Ovary (tissue), 3 donors: ENCODE data around the gene MITF.

ENCODE experiments used
- CTCF ChIP-seq, 3 donors: fragments of 450-650 bp in 2 of 3; fragments of 200-600 bp in 1 of 3; IDR thresholded peaks; one replicate each; pipeline versions ENCODE4 v1.5.1 to v1.8.0; 2016 to 2022; ENCODE audit warnings: antibody characterized with exemption in 3 of 3, mild to moderate bottlenecking in 1 of 3
- EP300 ChIP-seq: sonication (generic); formaldehyde crosslinking; IDR thresholded peaks from one replicate; pipeline ENCODE4 v1.6.1; 2017; ENCODE audit warnings: antibody characterized with exemption
- donor health status: DM: no; HTN: no; CAD: no.

- TF ChIP-seq CTCF (IDR thresholded peaks at IDR 0.05) (no peak), EP300 (no peak)
Measured at GRCh38 chr3:69880069-69880640, 140.9 kb downstream of the MITF start.
